Measurements from ENCODE around the gene CCN6. TPM values are rescaled to one million over a fixed set of nuclear protein-coding genes. Genes with fewer than 3 reads are reported as not detected.

Gene CCN6
- total RNA-seq, 1 experiment from 2014 or later, result not detected

- H3K79me2 ChIP-seq (ENCODE audit: insufficient read depth, low read length), result no peaks in the 10 kb centered on the region
- H3K18ac ChIP-seq (ENCODE audit: insufficient read length, low read depth, low read length), result no peak overlapping the region
- H2BK5ac ChIP-seq (ENCODE audit: insufficient read length, low read length), result no peak overlapping the region
- no peak overlapping the region for H2AK5ac ChIP-seq (ENCODE audit: insufficient read length, low read length)
- H2BK15ac ChIP-seq (ENCODE audit: low read depth, low read length), result no peak overlapping the region
- no peak overlapping the region for H3T11ph ChIP-seq (ENCODE audit: low read length)
- no peaks in the 10 kb centered on the region for H3K27me3 Mint-ChIP-seq (ENCODE audit: low read depth)
- H3K27ac Mint-ChIP-seq, result no peak overlapping the region
- no peaks in the 10 kb centered on the region for H3K4me1 Mint-ChIP-seq
- no peak overlapping the region for H2BK12ac ChIP-seq (ENCODE audit: insufficient read length, low read depth, low read length)
- H3K23ac ChIP-seq (ENCODE audit: insufficient read length, low read depth, low read length), result no peak overlapping the region
- H3K79me1 ChIP-seq (ENCODE audit: insufficient read depth, low read depth, low read length, poor library complexity, severe bottlenecking), result no peaks in the 10 kb centered on the region
- H4K91ac ChIP-seq (ENCODE audit: insufficient read length, low read depth, low read length), result no peak overlapping the region
- TF ChIP-seq, protein P1, sequence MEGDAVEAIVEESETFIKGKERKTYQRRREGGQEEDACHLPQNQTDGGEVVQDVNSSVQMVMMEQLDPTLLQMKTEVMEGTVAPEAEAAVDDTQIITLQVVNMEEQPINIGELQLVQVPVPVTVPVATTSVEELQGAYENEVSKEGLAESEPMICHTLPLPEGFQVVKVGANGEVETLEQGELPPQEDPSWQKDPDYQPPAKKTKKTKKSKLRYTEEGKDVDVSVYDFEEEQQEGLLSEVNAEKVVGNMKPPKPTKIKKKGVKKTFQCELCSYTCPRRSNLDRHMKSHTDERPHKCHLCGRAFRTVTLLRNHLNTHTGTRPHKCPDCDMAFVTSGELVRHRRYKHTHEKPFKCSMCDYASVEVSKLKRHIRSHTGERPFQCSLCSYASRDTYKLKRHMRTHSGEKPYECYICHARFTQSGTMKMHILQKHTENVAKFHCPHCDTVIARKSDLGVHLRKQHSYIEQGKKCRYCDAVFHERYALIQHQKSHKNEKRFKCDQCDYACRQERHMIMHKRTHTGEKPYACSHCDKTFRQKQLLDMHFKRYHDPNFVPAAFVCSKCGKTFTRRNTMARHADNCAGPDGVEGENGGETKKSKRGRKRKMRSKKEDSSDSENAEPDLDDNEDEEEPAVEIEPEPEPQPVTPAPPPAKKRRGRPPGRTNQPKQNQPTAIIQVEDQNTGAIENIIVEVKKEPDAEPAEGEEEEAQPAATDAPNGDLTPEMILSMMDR (conservative IDR thresholded peaks at IDR 0.05), result no peak
- no peak overlapping the region for H2BK120ac ChIP-seq (ENCODE audit: low read depth, low read length, poor library complexity, severe bottlenecking)
- no peak overlapping the region for H4K5ac ChIP-seq (ENCODE audit: insufficient read length, low read depth, low read length)
- H3K9ac ChIP-seq (ENCODE audit: extremely low read depth, insufficient read length, low read length), result no peak overlapping the region
- no peak overlapping the region for H3K56ac ChIP-seq (ENCODE audit: insufficient read length, low read depth, low read length)
- H3K4ac ChIP-seq (ENCODE audit: low read depth, low read length), result no peak overlapping the region
- H3K4me1 ChIP-seq (ENCODE audit: insufficient read depth, low read length), result no peaks in the 10 kb centered on the region
- no peak overlapping the region for H2AFZ ChIP-seq (ENCODE audit: low read length)
- H3K23me2 ChIP-seq (ENCODE audit: insufficient read length, low read depth, low read length, poor library complexity, severe bottlenecking), result no peaks in the 10 kb centered on the region
- H4K20me1 ChIP-seq (ENCODE audit: control insufficient read depth, insufficient read depth, insufficient read length), result no peaks in the 10 kb centered on the region
- H3K14ac ChIP-seq (ENCODE audit: insufficient read depth, low read length), result no peak overlapping the region
- peaks cover 0 to 4% (median 0%) of the 10 kb centered on the region in 3 experiments; a peak in 3 of 7 replicates for H3K36me3 Mint-ChIP-seq (ENCODE audit: insufficient read depth in 1 of 3, low read depth in 3 of 3)
- H3K27me3 ChIP-seq (ENCODE audit: insufficient read depth, low read length), result no peaks in the 10 kb centered on the region
- no peak overlapping the region for H3K4me3 Mint-ChIP-seq
- H4K8ac ChIP-seq (replicated peaks; ENCODE audit: insufficient read length, low read depth, low read length), result no peak overlapping the region
- H3K4me2 ChIP-seq (ENCODE audit: insufficient read depth, insufficient read length, low read length), result no peak overlapping the region
- no peak overlapping the region for H3K27ac ChIP-seq (ENCODE audit: insufficient read length, low read depth, low read length)
- no peak for DNase-seq
- no peaks in the 10 kb centered on the region for H3K9me3 Mint-ChIP-seq
- no peaks in the 10 kb centered on the region for H3K9me3 ChIP-seq (ENCODE audit: control insufficient read depth, low read depth, low read length)
- H2BK20ac ChIP-seq (ENCODE audit: low read depth, low read length, poor library complexity, severe bottlenecking), result no peak overlapping the region
- no CpG with 5 or more reads among the region's 4 CpGs for WGBS (ENCODE audit: extremely low coverage, insufficient read length, low lambda C conversion rate)
Measured at GRCh38 chr6:112081569-112081968, 27.7 kb downstream of the CCN6 start.
